HEK293 (cell line): ENCODE results near the gene ARHGAP5.

Source experiments
- CTCF ChIA-PET: fragments of 350-600 bp; formaldehyde crosslinking; extraction: SDS; loops from one replicate; lab custom pipeline; 2021; ENCODE audit warnings: antibody characterized with exemption; lab: Yijun Ruan, JAX
- POLR2A ChIA-PET: fragments of 300-600 bp; formaldehyde crosslinking; extraction: SDS; loops from one replicate; lab custom pipeline; 2020; ENCODE audit warnings: antibody characterized with exemption, inconsistent platforms; lab: Yijun Ruan, JAX
- H3K27ac ChIP-seq: fragments of 200-500 bp; sonication (Bioruptor generic); 2 replicates; pipeline ENCODE4 v1.5.1; 2014; ENCODE audit warnings: low read depth, low read length, control low read depth, inconsistent platforms; ENCODE audit errors: extremely low read depth
- H3K36me3 ChIP-seq, 2 experiments: fragments of 200-500 bp in 1 of 2; sonication (Bioruptor generic) in 1 of 2; 1 replicate in 1 of 2; 2 replicates in 1 of 2; pipeline ENCODE4 v1.5.1; 2014 to 2017; ENCODE audit warnings: inconsistent platforms in 2 of 2, low read length in 2 of 2; ENCODE audit not compliant: control insufficient read depth in 2 of 2, insufficient read depth in 1 of 2
- H3K4me1 ChIP-seq: fragments of 200-500 bp; sonication (Bioruptor generic); 2 replicates; pipeline ENCODE4 v1.5.1; 2014; ENCODE audit warnings: mild to moderate bottlenecking, low read length, inconsistent platforms; ENCODE audit not compliant: control insufficient read depth, insufficient read depth
- H3K4me3 ChIP-seq: 2 replicates; pipeline ENCODE4 v1.5.1; 2011; ENCODE audit warnings: low read depth, mild to moderate bottlenecking, control low read depth, low read length, moderate library complexity
- H3K9me3 ChIP-seq: fragments of 200-500 bp; sonication (Bioruptor generic); 2 replicates; pipeline ENCODE4 v1.5.1; 2014; ENCODE audit warnings: low read depth, low read length, inconsistent platforms; ENCODE audit not compliant: control insufficient read depth, insufficient read depth
- HIC1 ChIP-seq: fragments of 450-650 bp; formaldehyde crosslinking; IDR thresholded peaks from 2 replicates; pipeline ENCODE4 v1.5.1; 2016; ENCODE audit warnings: missing biosample characterization, missing genetic modification characterization
- INSM2 ChIP-seq: fragments of 450-650 bp; formaldehyde crosslinking; IDR thresholded peaks from 2 replicates; pipeline ENCODE4 v1.5.1; 2016; ENCODE audit warnings: missing biosample characterization, missing genetic modification characterization
- KLF10 ChIP-seq: fragments of 450-650 bp; IDR thresholded peaks from 2 replicates; pipeline ENCODE4 v1.5.1; 2018; ENCODE audit warnings: missing biosample characterization, mild to moderate bottlenecking, missing genetic modification characterization
- MYNN ChIP-seq: fragments of 450-650 bp; formaldehyde crosslinking; IDR thresholded peaks from 2 replicates; pipeline ENCODE4 v1.5.1; 2016; ENCODE audit warnings: missing biosample characterization, missing genetic modification characterization, borderline replicate concordance
- RBAK ChIP-seq: fragments of 450-650 bp; formaldehyde crosslinking; IDR thresholded peaks from 2 replicates; pipeline ENCODE4 v1.5.1; 2016; ENCODE audit warnings: missing biosample characterization, missing genetic modification characterization
- SCRT2 ChIP-seq: fragments of 450-650 bp; formaldehyde crosslinking; IDR thresholded peaks from 2 replicates; pipeline ENCODE4 v1.5.1; 2016; ENCODE audit warnings: missing biosample characterization, missing genetic modification characterization
- SETDB1 ChIP-seq: IDR thresholded peaks from one replicate; pipeline ENCODE4 v1.6.1; 2017; ENCODE audit warnings: mild to moderate bottlenecking, low read length, moderate library complexity, mixed read lengths; ENCODE audit not compliant: insufficient read length
- SP7 ChIP-seq: fragments of 450-650 bp; formaldehyde crosslinking; IDR thresholded peaks from 2 replicates; pipeline ENCODE4 v1.5.1; 2016; ENCODE audit warnings: missing biosample characterization, missing genetic modification characterization
- ZFP69B ChIP-seq: fragments of 450-650 bp; formaldehyde crosslinking; IDR thresholded peaks from 2 replicates; pipeline ENCODE4 v1.5.1; 2016; ENCODE audit warnings: missing biosample characterization, missing genetic modification characterization
- ZNF121 ChIP-seq: fragments of 450-650 bp; formaldehyde crosslinking; IDR thresholded peaks from 2 replicates; pipeline ENCODE4 v1.5.1; 2016; ENCODE audit warnings: missing biosample characterization, missing genetic modification characterization
- ZNF248 ChIP-seq: fragments of 450-650 bp; formaldehyde crosslinking; IDR thresholded peaks from 2 replicates; pipeline ENCODE4 v1.5.1; 2017; ENCODE audit warnings: missing biosample characterization, missing genetic modification characterization
- ZNF280C ChIP-seq: fragments of 450-650 bp; formaldehyde crosslinking; IDR thresholded peaks from 2 replicates; pipeline ENCODE4 v1.5.1; 2016; ENCODE audit warnings: missing biosample characterization, missing genetic modification characterization
- ZNF292 ChIP-seq: fragments of 450-650 bp; formaldehyde crosslinking; IDR thresholded peaks from 2 replicates; pipeline ENCODE4 v1.5.1; 2016; ENCODE audit warnings: low read depth, missing biosample characterization, missing genetic modification characterization, borderline replicate concordance
- ZNF366 ChIP-seq: fragments of 450-650 bp; formaldehyde crosslinking; conservative IDR thresholded peaks from 2 replicates; pipeline ENCODE4 v1.5.1; 2016; ENCODE audit warnings: missing biosample characterization, missing genetic modification characterization
- ZNF426 ChIP-seq: fragments of 450-650 bp; formaldehyde crosslinking; IDR thresholded peaks from 2 replicates; pipeline ENCODE4 v1.5.1; 2017; ENCODE audit warnings: missing biosample characterization, missing genetic modification characterization, mild to moderate bottlenecking, inconsistent platforms, moderate library complexity
- ZNF558 ChIP-seq: fragments of 450-650 bp; formaldehyde crosslinking; IDR thresholded peaks from 2 replicates; pipeline ENCODE4 v1.5.1; 2016; ENCODE audit warnings: missing biosample characterization, missing genetic modification characterization
- ZNF600 ChIP-seq: fragments of 450-650 bp; formaldehyde crosslinking; IDR thresholded peaks from 2 replicates; pipeline ENCODE4 v1.5.1; 2016; ENCODE audit warnings: missing biosample characterization, missing genetic modification characterization
- ZNF830 ChIP-seq: fragments of 450-650 bp; IDR thresholded peaks from 2 replicates; pipeline ENCODE4 v1.5.0; 2018; ENCODE audit warnings: missing biosample characterization, missing genetic modification characterization, low read depth, mild to moderate bottlenecking, moderate library complexity
- TF ChIP-seq, protein P1 (sequence below): fragments of 450-650 bp; formaldehyde crosslinking; IDR thresholded peaks from 2 replicates; pipeline ENCODE4 v1.5.1; 2016; ENCODE audit warnings: missing biosample characterization, missing genetic modification characterization, borderline replicate concordance
- TF ChIP-seq, protein P2 (sequence below): fragments of 450-650 bp; formaldehyde crosslinking; IDR thresholded peaks from 2 replicates; pipeline ENCODE4 v1.5.1; 2016; ENCODE audit warnings: missing biosample characterization, missing genetic modification characterization
- TF ChIP-seq, protein P3 (sequence below): fragments of 450-650 bp; formaldehyde crosslinking; conservative IDR thresholded peaks from 2 replicates; pipeline ENCODE4 v1.5.1; 2016; ENCODE audit warnings: low read depth, missing biosample characterization, missing genetic modification characterization

The ARHGAP5 gene

DNA sequence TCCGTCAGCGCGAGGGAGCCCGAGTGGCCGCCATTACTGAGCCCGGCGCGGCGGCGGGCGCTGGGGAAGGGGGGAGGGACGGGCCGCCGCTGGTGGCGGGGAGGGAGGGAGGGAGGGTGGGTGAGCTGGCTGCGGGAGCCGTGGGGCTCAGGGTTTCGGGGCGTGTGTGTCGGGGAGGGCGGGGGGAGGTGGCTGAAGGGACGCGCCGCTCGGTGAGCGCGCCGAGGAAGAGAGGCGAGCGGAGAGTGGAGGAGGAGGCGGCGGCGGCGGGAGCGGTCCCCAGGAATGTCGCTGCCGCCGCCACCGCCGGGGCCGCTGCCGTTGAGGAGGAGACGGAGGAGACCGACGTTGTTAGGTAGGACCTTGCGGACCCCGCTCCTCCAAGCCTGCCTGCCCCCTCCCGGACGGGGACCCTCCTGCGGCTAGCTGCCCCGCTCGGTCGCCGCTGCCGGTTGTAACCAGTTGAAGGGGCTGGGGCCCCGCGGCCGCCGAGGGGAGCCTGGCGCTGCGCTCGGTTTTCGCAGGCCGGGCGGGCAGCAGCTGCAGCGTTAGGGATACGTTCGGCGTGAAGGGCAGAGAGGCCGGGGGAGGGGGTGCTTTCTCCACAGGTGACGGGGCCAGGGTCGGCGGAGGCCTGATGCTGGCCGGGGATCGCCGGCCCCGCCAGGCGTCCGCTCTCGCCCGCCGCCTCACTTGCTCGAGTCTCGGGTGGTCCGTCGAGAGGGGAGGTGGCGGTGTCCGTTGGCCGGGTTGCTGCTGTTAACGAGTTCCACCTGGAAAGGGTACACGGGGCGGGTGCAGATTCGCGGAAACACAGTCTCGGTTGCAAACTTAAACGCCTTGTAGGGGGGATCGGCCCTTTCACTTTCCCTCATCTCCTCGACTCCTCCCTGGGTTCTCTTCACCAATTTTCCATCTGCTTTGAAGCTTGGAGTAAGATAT is at the start of gene ARHGAP5:
Gene ARHGAP5, plus strand, starts transcription at position 224 of the 942 bp plus-strand sequence. CDS start 13,366 bp downstream, outside the sequence.
- POLR2A ChIA-PET, result interaction anchor here (0.5 to 3.2 kb wide), 27 partner anchors 8 to 1074 kb away, joined by 3 to 36 read pairs (median 4); partner anchors contain the start of genes HEATR5A, RNU6-7 and RNU6-8
- Histone ChIP-seq H3K36me3 (no peaks in the 10 kb centered on the region), H3K4me3 (peak within 1 kb of the TSS; percentile 88), H3K4me1 (peaks cover 14% of the 10 kb centered on the region), H3K27ac (peak within 1 kb of the TSS; percentile 99), H3K9me3 (no peaks in the 10 kb centered on the region)
- CTCF ChIA-PET, result interaction anchor here (0.7 to 1.5 kb wide), 4 partner anchors 81 to 177 kb away, joined by 3 to 7 read pairs (median 5); no protein-coding TSS in a partner anchor
- TF ChIP-seq RBAK (tag by site-specific recombination), result no peak
- TF ChIP-seq ZNF292, result no peak
- no peak for TF ChIP-seq ZNF121
- TF ChIP-seq SCRT2 (tag by site-specific recombination), result peak; percentile 47; the same call in 1 of the 2 replicates
- TF ChIP-seq ZNF600 (tag by site-specific recombination), result peak; percentile 44; the same call in 1 of the 2 replicates
- no peak for TF ChIP-seq SETDB1
- TF ChIP-seq, protein P1, sequence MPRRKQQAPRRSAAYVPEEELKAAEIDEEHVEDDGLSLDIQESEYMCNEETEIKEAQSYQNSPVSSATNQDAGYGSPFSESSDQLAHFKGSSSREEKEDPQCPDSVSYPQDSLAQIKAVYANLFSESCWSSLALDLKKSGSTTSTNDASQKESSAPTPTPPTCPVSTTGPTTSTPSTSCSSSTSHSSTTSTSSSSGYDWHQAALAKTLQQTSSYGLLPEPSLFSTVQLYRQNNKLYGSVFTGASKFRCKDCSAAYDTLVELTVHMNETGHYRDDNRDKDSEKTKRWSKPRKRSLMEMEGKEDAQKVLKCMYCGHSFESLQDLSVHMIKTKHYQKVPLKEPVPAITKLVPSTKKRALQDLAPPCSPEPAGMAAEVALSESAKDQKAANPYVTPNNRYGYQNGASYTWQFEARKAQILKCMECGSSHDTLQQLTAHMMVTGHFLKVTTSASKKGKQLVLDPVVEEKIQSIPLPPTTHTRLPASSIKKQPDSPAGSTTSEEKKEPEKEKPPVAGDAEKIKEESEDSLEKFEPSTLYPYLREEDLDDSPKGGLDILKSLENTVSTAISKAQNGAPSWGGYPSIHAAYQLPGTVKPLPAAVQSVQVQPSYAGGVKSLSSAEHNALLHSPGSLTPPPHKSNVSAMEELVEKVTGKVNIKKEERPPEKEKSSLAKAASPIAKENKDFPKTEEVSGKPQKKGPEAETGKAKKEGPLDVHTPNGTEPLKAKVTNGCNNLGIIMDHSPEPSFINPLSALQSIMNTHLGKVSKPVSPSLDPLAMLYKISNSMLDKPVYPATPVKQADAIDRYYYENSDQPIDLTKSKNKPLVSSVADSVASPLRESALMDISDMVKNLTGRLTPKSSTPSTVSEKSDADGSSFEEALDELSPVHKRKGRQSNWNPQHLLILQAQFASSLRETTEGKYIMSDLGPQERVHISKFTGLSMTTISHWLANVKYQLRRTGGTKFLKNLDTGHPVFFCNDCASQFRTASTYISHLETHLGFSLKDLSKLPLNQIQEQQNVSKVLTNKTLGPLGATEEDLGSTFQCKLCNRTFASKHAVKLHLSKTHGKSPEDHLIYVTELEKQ (tag by site-specific recombination), result no peak
- no peak for TF ChIP-seq KLF10 (tag by site-specific recombination)
- no peak for TF ChIP-seq ZNF558 (tag by site-specific recombination)
- TF ChIP-seq, protein P2, sequence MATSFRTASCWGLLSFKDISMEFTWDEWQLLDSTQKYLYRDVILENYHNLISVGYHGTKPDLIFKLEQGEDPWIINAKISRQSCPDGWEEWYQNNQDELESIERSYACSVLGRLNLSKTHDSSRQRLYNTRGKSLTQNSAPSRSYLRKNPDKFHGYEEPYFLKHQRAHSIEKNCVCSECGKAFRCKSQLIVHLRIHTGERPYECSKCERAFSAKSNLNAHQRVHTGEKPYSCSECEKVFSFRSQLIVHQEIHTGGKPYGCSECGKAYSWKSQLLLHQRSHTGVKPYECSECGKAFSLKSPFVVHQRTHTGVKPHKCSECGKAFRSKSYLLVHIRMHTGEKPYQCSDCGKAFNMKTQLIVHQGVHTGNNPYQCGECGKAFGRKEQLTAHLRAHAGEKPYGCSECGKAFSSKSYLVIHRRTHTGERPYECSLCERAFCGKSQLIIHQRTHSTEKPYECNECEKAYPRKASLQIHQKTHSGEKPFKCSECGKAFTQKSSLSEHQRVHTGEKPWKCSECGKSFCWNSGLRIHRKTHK (tag by site-specific recombination), result no peak
- TF ChIP-seq ZNF248 (tag by site-specific recombination), result no peak
- TF ChIP-seq SP7 (tag by site-specific recombination), result peak; percentile 29
- 0 out of 2 replicates have a peak, but pooled peaks have one; percentile 25 for TF ChIP-seq ZFP69B (tag by site-specific recombination)
- no peak for TF ChIP-seq MYNN (tag by site-specific recombination)
- TF ChIP-seq, protein P3, sequence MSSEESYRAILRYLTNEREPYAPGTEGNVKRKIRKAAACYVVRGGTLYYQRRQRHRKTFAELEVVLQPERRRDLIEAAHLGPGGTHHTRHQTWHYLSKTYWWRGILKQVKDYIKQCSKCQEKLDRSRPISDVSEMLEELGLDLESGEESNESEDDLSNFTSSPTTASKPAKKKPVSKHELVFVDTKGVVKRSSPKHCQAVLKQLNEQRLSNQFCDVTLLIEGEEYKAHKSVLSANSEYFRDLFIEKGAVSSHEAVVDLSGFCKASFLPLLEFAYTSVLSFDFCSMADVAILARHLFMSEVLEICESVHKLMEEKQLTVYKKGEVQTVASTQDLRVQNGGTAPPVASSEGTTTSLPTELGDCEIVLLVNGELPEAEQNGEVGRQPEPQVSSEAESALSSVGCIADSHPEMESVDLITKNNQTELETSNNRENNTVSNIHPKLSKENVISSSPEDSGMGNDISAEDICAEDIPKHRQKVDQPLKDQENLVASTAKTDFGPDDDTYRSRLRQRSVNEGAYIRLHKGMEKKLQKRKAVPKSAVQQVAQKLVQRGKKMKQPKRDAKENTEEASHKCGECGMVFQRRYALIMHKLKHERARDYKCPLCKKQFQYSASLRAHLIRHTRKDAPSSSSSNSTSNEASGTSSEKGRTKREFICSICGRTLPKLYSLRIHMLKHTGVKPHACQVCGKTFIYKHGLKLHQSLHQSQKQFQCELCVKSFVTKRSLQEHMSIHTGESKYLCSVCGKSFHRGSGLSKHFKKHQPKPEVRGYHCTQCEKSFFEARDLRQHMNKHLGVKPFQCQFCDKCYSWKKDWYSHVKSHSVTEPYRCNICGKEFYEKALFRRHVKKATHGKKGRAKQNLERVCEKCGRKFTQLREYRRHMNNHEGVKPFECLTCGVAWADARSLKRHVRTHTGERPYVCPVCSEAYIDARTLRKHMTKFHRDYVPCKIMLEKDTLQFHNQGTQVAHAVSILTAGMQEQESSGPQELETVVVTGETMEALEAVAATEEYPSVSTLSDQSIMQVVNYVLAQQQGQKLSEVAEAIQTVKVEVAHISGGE (tag by site-specific recombination), result no peak
- TF ChIP-seq ZNF366 (tag by site-specific recombination), result no peak
- no peak for TF ChIP-seq ZNF280C (tag by site-specific recombination)
- TF ChIP-seq ZNF426 (tag by site-specific recombination), result no peak
- TF ChIP-seq HIC1 (tag by site-specific recombination), result no peak
- TF ChIP-seq ZNF830 (tag by site-specific recombination), result no peak
- TF ChIP-seq INSM2 (tag by site-specific recombination), result no peak; the same call in 1 of the 2 replicates
